Measurements from ENCODE around the gene UNC13D.

DNA sequence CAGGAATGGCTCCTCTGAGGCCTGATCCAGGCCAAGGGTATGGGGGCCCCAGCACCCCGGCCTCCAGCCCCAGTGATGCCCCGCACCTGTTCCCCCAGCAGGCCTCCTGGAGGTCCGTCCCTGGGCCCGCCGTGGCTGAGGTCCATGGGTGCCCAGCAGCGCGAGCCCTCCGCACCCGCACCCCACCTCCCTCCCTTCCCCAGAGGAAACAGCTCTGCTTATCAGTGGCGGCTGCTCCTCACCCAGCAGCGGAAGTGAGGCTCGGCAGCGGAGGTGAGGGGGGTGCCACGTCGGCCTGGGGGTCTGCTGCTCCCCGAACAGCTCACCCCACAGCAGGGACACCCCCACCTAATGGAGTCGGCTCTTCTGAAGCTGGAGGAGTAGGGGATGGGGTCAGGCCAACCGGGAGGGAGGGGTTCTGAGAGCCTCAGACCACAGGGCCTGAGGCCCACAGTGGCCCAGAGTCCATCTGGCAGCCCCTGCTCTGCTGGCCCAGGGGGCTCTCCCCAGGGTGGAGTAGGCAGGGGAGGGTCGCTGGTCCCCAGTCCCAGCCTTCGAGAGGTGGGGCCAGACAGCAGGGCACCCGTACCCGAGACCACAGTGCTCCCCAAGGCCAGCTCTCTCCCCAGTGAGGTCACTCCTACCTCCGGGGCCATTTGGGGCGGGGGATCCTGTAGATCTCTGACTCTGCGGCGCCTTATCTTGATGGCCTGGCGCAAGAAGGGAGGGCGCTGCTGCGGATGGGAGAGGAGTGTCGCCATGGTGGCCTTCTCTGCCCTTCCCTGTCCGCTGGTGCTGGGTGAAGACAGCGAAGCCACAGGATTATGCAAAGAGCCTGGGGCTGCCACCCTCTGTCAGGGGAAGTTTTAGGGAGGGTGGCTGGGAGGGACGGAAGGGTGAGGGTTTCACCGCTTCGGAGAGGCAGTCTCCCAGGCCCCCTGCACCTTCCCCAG lies at the start of gene UNC13D:
- TF ChIP-seq, protein P1, sequence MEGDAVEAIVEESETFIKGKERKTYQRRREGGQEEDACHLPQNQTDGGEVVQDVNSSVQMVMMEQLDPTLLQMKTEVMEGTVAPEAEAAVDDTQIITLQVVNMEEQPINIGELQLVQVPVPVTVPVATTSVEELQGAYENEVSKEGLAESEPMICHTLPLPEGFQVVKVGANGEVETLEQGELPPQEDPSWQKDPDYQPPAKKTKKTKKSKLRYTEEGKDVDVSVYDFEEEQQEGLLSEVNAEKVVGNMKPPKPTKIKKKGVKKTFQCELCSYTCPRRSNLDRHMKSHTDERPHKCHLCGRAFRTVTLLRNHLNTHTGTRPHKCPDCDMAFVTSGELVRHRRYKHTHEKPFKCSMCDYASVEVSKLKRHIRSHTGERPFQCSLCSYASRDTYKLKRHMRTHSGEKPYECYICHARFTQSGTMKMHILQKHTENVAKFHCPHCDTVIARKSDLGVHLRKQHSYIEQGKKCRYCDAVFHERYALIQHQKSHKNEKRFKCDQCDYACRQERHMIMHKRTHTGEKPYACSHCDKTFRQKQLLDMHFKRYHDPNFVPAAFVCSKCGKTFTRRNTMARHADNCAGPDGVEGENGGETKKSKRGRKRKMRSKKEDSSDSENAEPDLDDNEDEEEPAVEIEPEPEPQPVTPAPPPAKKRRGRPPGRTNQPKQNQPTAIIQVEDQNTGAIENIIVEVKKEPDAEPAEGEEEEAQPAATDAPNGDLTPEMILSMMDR (conservative IDR thresholded peaks at IDR 0.05), result no peak
- no peak for TF ChIP-seq ZFX (IDR thresholded peaks at IDR 0.05)

Data from C4-2B (cell line).